HepG2 (cell line): Measurements from ENCODE around the gene COX5B. TPM values are rescaled to one million over a fixed set of nuclear protein-coding genes. Genes with fewer than 3 reads are reported as not detected.

Source experiments
- ARNTL ChIP-seq: sonication (generic); formaldehyde crosslinking; IDR thresholded peaks from 2 replicates; pipeline ENCODE4 v1.4.0; 2020; ENCODE audit warnings: mild to moderate bottlenecking, missing genetic modification reagents
- DNMT1 ChIP-seq: sonication (generic); formaldehyde crosslinking; IDR thresholded peaks from 2 replicates; pipeline ENCODE4 v1.5.1; 2020; ENCODE audit warnings: mild to moderate bottlenecking, missing genetic modification reagents
- KDM2A ChIP-seq: sonication (generic); formaldehyde crosslinking; IDR thresholded peaks from 2 replicates; pipeline ENCODE4 v1.4.0; 2020; ENCODE audit warnings: low read depth, missing genetic modification reagents, borderline replicate concordance
- KDM5B ChIP-seq: sonication (generic); formaldehyde crosslinking; IDR thresholded peaks from 2 replicates; pipeline ENCODE4 v1.4.0; 2020; ENCODE audit warnings: missing genetic modification reagents, mild to moderate bottlenecking, borderline replicate concordance
- MED13 ChIP-seq: sonication (generic); formaldehyde crosslinking; IDR thresholded peaks from 2 replicates; pipeline ENCODE4 v1.5.0; 2020; ENCODE audit warnings: missing genetic modification reagents
- MED8 ChIP-seq: sonication (generic); formaldehyde crosslinking; IDR thresholded peaks from 2 replicates; pipeline ENCODE4 v1.8.1; 2023; ENCODE audit warnings: mild to moderate bottlenecking, missing genetic modification reagents; ENCODE audit not compliant: insufficient replicate concordance
- MEIS1 ChIP-seq: sonication (generic); formaldehyde crosslinking; IDR thresholded peaks from 2 replicates; pipeline ENCODE4 v1.9.0; 2021; ENCODE audit warnings: mild to moderate bottlenecking, missing genetic modification reagents, moderate library complexity, borderline replicate concordance
- NCOA2 ChIP-seq: sonication (generic); formaldehyde crosslinking; IDR thresholded peaks from 2 replicates; pipeline ENCODE4 v1.8.0; 2022; ENCODE audit warnings: inconsistent platforms
- NCOR1 ChIP-seq: fragments of 200-600 bp; sonication (generic); IDR thresholded peaks from 2 replicates; pipeline ENCODE4 v1.7.0; 2017; ENCODE audit warnings: antibody characterized with exemption, low read length, borderline replicate concordance
- NR2F1 ChIP-seq, 2 experiments: fragments of 450-650 bp in 1 of 2; formaldehyde crosslinking in 1 of 2; IDR thresholded peaks; 2 replicates each; pipeline versions ENCODE4 v1.5.0 to v1.6.1; 2016 to 2020; ENCODE audit warnings: mild to moderate bottlenecking in 1 of 2, missing compliant biosample characterization in 1 of 2, missing genetic modification reagents in 1 of 2, moderate library complexity in 1 of 2
- SRSF9 ChIP-seq: fragments of 200-400 bp; formaldehyde crosslinking; IDR thresholded peaks from 2 replicates; pipeline ENCODE4 v1.6.1; 2018; ENCODE audit warnings: borderline replicate concordance, mild to moderate bottlenecking, low read depth, low read length; ENCODE audit not compliant: insufficient read depth, poor library complexity, severe bottlenecking
- SRY ChIP-seq: sonication (generic); formaldehyde crosslinking; IDR thresholded peaks from 2 replicates; pipeline ENCODE4 v1.8.0; 2022; ENCODE audit warnings: mild to moderate bottlenecking, missing genetic modification reagents
- TCF7 ChIP-seq: sonication (generic); IDR thresholded peaks from 2 replicates; pipeline ENCODE4 v1.6.1; 2016; ENCODE audit warnings: antibody characterized with exemption, low read depth
- ZMYM4 ChIP-seq: sonication (generic); formaldehyde crosslinking; IDR thresholded peaks from 2 replicates; pipeline ENCODE4 v1.8.1; 2023; ENCODE audit warnings: mild to moderate bottlenecking, missing genetic modification reagents
- ZNF101 ChIP-seq: sonication (generic); formaldehyde crosslinking; IDR thresholded peaks from 2 replicates; pipeline ENCODE4 v1.4.0; 2020; ENCODE audit warnings: mild to moderate bottlenecking, low read depth, missing genetic modification reagents, borderline replicate concordance
- ZNF121 ChIP-seq: sonication (generic); formaldehyde crosslinking; IDR thresholded peaks from 2 replicates; pipeline ENCODE4 v1.5.0; 2020; ENCODE audit warnings: mild to moderate bottlenecking, missing genetic modification reagents
- ZNF292 ChIP-seq: sonication (generic); formaldehyde crosslinking; IDR thresholded peaks from 2 replicates; pipeline ENCODE4 v1.8.1; 2022; ENCODE audit warnings: mild to moderate bottlenecking, low read depth, missing genetic modification reagents, borderline replicate concordance
- ZNF841 ChIP-seq: sonication (generic); formaldehyde crosslinking; IDR thresholded peaks from 2 replicates; pipeline ENCODE4 v1.8.1; 2023; ENCODE audit warnings: missing genetic modification reagents, borderline replicate concordance
- polyA plus RNA-seq, 8 experiments: library from polyadenylated mRNA; depleted of rRNA in 3 of 8; stranded (reverse) in 7 of 8; unstranded in 1 of 8; fragments of >200 nt; fragmentation: Illumina TruSeq in 4 of 8; extraction: Trizol in 4 of 8; gene quantifications; 2 replicates each; pipeline versions ENCODE4 v1.2.1 to v1.2.3, GENCODE V29; 2011 to 2016; ENCODE audit warnings: low read depth in 4 of 8, missing spikeins in 1 of 8, mixed read lengths in 1 of 8; ENCODE audit not compliant: insufficient read depth in 1 of 8
- total RNA-seq, 5 experiments: library from RNA; depleted of rRNA; stranded (reverse); fragments of >200 nt; fragmentation: Illumina TruSeq; extraction: Trizol; gene quantifications; 2 replicates each; pipeline ENCODE4 v1.2.3, GENCODE V29; 2016; ENCODE audit warnings: low read depth in 1 of 5
- TF ChIP-seq, protein P1 (sequence below): sonication (generic); formaldehyde crosslinking; IDR thresholded peaks from 2 replicates; pipeline ENCODE4 v1.5.1; 2020; ENCODE audit warnings: mild to moderate bottlenecking, missing genetic modification reagents
- TF ChIP-seq, protein P2 (sequence below): IDR thresholded peaks from 2 replicates; pipeline ENCODE4 v1.6.1; 2016; ENCODE audit warnings: missing compliant biosample characterization, missing genetic modification reagents, borderline replicate concordance
- TF ChIP-seq, protein P3 (sequence below): sonication (generic); formaldehyde crosslinking; IDR thresholded peaks from 2 replicates; pipeline ENCODE4 v1.8.1; 2023; ENCODE audit warnings: mild to moderate bottlenecking, missing genetic modification reagents

The COX5B gene
- total and polyA plus RNA-seq, 2 of the 13 experiments (the other 11 are each of a cell fraction or from before 2014, with no cell fraction given): 453 to 536 TPM

DNA sequence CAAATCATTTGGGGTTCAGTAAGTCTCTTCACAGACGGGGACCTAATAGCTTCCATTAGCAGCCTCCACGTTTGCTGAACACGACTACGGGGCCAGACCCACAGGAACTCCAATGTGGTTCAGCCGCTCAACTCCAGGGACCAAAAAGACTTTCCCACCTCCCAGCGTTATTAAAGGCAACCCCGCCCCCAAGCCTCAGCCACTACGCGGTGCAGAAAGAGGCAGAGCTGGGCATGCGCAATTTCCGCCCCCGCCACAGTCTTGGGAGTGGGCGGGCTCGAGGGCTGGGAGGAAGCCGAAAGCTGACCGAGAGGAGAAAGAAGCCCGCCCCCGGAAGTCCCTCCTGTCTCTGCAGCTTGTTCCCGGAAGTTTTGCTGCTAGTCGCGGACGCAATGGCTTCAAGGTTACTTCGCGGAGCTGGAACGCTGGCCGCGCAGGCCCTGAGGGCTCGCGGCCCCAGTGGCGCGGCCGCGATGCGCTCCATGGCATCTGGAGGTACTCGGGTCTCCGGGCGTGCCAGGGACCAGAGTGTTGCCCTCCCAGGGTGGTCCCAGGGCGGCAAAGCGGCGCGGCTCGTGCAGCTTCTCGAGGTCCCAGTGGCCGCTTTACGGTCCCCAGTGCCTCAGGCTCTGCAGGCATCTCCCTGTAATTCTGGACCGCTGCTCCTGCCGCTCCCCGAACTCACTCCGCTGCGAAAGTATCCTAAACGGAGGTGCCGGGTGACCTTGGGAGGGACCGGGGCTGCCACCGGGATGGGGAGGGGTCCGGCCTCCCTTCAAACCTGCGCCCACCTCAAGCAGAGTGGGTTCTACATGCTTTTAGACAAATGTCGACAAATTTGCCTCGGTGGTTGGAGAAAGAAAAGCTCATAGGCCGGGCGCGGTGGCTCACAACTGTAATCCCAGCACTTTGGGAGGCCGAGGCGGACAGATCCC is at the start of gene COX5B (continued):
- TF ChIP-seq SRY (CRISPR knock-in tag): peak; percentile 85; the same call in 1 of the 2 replicates
- no peak for TF ChIP-seq NCOR1
- TF ChIP-seq ARNTL: peak; percentile 43; the same call in 1 of the 2 replicates
- no peak for TF ChIP-seq SRSF9
- TF ChIP-seq, protein P1, sequence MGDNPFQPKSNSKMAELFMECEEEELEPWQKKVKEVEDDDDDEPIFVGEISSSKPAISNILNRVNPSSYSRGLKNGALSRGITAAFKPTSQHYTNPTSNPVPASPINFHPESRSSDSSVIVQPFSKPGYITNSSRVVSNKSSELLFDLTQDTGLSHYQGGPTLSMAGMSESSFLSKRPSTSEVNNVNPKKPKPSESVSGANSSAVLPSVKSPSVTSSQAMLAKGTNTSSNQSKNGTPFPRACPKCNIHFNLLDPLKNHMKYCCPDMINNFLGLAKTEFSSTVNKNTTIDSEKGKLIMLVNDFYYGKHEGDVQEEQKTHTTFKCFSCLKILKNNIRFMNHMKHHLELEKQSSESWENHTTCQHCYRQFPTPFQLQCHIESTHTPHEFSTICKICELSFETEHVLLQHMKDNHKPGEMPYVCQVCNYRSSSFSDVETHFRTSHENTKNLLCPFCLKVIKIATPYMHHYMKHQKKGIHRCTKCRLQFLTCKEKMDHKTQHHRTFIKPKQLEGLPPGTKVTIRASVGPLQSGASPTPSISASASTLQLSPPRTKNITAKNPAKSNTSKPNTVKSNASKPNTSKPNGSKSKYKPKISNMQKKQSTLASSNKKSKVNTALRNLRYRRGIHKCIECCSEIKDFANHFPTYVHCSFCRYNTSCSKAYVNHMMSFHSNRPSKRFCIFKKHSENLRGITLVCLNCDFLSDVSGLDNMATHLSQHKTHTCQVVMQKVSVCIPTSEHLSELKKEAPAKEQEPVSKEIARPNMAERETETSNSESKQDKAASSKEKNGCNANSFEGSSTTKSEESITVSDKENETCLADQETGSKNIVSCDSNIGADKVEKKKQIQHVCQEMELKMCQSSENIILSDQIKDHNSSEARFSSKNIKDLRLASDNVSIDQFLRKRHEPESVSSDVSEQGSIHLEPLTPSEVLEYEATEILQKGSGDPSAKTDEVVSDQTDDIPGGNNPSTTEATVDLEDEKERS (CRISPR knock-in tag): peak; percentile 69
- no peak for TF ChIP-seq ZNF121 (CRISPR knock-in tag)
- TF ChIP-seq, protein P2, sequence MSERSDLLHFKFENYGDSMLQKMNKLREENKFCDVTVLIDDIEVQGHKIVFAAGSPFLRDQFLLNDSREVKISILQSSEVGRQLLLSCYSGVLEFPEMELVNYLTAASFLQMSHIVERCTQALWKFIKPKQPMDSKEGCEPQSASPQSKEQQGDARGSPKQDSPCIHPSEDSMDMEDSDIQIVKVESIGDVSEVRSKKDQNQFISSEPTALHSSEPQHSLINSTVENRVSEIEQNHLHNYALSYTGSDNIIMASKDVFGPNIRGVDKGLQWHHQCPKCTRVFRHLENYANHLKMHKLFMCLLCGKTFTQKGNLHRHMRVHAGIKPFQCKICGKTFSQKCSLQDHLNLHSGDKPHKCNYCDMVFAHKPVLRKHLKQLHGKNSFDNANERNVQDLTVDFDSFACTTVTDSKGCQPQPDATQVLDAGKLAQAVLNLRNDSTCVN (CRISPR knock-in tag): no peak; the same call in 1 of the 2 replicates
- TF ChIP-seq ZNF101 (CRISPR knock-in tag): no peak
- TF ChIP-seq ZNF841: no peak
- no peak for TF ChIP-seq DNMT1 (CRISPR knock-in tag)
- peak; percentile 89; the same call in 1 of the 2 replicates for TF ChIP-seq MEIS1 (CRISPR knock-in tag)
- TF ChIP-seq, protein P3, sequence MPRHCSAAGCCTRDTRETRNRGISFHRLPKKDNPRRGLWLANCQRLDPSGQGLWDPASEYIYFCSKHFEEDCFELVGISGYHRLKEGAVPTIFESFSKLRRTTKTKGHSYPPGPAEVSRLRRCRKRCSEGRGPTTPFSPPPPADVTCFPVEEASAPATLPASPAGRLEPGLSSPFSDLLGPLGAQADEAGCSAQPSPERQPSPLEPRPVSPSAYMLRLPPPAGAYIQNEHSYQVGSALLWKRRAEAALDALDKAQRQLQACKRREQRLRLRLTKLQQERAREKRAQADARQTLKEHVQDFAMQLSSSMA (CRISPR knock-in tag): peak; percentile 90; the same call in 1 of the 2 replicates
- TF ChIP-seq KDM2A (CRISPR knock-in tag): peak; percentile 89
- TF ChIP-seq NR2F1 (CRISPR knock-in tag; IDR thresholded peaks at IDR 0.05): no peak
- TF ChIP-seq KDM5B (CRISPR knock-in tag): peak; percentile 68; the same call in 1 of the 2 replicates
- TF ChIP-seq ZMYM4 (CRISPR knock-in tag): peak; percentile 87
- TF ChIP-seq ZNF292 (CRISPR knock-in tag): no peak
- peak; percentile 32 for TF ChIP-seq MED8 (CRISPR knock-in tag)
- TF ChIP-seq TCF7: no peak
- TF ChIP-seq MED13 (CRISPR knock-in tag): peak; percentile 91
- peak; percentile 41; the same call in 1 of the 2 replicates for TF ChIP-seq NCOA2 (CRISPR knock-in tag)
